Measurements from ENCODE around the gene DSCAML1. TPM values are rescaled to one million over a fixed set of nuclear protein-coding genes. Genes with fewer than 3 reads are reported as not detected.

DSCAML1 gene
- total RNA-seq, 1 donor from 2014 or later, result 0.95 TPM

DNA sequence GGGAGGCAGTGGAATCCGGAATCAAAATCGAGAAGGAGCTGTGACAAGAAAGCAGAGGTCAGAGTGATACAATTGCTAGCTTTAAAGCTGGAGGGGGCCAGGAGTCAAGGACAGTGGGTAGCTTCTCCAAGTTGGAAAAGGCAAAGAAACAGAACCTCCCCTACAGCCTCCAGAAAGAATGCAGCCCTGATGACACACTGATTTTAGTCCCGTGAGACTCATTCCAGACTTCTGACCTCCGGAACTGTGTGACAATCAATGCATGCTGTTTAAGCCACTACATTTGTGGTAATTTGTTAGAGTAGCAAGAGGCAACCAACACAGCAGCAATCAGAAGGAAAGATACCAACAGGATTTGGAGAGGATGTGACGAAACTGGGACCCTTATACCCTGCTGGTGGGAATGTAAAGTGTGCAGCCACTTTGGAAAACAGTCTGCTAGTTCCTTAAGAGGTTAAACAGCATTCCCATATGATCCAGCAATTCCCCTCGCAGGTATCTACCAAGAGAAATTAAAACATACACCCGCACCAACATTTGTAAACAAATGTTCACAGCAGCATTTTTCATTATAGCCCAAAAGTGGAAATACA is 66.7 kb downstream of the DSCAML1 start:
- no peaks in the 10 kb centered on the region for H3K36me3 ChIP-seq
- TF ChIP-seq, protein P1, sequence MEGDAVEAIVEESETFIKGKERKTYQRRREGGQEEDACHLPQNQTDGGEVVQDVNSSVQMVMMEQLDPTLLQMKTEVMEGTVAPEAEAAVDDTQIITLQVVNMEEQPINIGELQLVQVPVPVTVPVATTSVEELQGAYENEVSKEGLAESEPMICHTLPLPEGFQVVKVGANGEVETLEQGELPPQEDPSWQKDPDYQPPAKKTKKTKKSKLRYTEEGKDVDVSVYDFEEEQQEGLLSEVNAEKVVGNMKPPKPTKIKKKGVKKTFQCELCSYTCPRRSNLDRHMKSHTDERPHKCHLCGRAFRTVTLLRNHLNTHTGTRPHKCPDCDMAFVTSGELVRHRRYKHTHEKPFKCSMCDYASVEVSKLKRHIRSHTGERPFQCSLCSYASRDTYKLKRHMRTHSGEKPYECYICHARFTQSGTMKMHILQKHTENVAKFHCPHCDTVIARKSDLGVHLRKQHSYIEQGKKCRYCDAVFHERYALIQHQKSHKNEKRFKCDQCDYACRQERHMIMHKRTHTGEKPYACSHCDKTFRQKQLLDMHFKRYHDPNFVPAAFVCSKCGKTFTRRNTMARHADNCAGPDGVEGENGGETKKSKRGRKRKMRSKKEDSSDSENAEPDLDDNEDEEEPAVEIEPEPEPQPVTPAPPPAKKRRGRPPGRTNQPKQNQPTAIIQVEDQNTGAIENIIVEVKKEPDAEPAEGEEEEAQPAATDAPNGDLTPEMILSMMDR (IDR thresholded peaks at IDR 0.05), result no peak
- H3K27me3 ChIP-seq (ENCODE audit: low read depth), result no peaks in the 10 kb centered on the region
- no peak overlapping the region for H3K4me3 ChIP-seq
- H3K4me1 ChIP-seq, result no peaks in the 10 kb centered on the region
- no peaks in the 10 kb centered on the region for H3K9me3 ChIP-seq
- DNase-seq (no peak), ATAC-seq (no peak)
- H3K27ac ChIP-seq, result no peak overlapping the region
- intact Hi-C loops (cut with DNase I), result no loop called here

DNA sequence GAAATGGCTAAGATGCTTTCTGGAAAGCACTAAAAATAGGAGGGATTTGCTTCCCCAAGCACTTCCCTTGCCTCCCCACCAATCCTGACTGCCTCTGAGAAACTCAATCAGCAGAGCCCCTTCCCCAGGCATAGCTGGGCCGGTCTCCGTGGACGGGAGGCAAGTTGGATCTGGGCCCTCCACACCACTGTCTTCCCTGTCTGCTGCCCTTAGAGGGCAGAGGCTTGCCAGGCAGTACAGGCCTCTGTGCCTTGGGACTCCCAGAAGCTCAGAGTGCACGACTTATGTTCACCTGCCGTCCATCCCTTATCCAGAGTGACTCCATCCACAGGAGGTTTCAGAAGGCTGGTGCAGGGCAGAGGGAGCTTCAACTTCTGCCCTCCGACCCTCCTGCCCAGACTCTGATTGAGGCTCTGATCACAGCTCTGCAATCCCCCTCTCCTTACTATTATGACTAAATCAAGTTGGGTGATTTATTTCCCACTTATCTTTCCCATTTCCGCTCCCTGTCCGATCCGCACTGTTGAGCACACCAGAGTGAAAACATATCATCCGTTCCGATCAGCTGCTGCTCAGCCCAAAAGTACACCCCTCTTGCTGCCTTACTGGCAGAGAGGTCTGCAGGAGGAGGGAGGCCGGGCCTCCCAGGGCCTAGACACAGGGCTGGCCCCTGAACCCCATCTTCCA is 71.8 kb downstream of the DSCAML1 start:
- intact Hi-C loops (cut with DNase I), result no loop called here
- Histone ChIP-seq H3K4me3 (no peak overlapping the region), H3K36me3 (no peaks in the 10 kb centered on the region), H3K27ac (no peak overlapping the region), H3K27me3 (ENCODE audit: low read depth) (no peaks in the 10 kb centered on the region), H3K9me3 (no peaks in the 10 kb centered on the region), H3K4me1 (no peaks in the 10 kb centered on the region)
- ATAC-seq, result no peak
- DNase-seq, result no peak
- TF ChIP-seq, protein P1 (IDR thresholded peaks at IDR 0.05), result no peak

DNA sequence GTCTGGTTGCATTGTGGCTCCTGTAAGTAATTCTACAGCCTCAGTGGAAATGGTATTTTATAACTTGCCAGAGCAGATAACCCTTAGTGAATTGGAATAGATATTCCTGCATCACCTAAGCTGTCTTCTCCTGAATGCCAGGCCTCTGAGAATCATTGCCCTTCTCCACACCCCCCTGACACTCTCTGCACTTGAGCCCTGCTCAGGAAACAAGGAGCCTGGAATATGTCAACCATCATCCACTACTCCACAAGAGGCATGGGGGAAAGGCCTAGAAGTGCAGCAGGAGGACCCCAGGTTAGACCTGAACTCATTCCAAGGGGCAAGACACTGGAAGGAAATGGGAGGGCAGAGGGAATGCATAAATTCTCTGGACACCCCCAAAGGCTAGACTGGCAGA is 72.4 kb downstream of the DSCAML1 start:
- H3K27ac ChIP-seq, result no peak overlapping the region
- intact Hi-C loops (cut with DNase I), result no loop called here

DNA sequence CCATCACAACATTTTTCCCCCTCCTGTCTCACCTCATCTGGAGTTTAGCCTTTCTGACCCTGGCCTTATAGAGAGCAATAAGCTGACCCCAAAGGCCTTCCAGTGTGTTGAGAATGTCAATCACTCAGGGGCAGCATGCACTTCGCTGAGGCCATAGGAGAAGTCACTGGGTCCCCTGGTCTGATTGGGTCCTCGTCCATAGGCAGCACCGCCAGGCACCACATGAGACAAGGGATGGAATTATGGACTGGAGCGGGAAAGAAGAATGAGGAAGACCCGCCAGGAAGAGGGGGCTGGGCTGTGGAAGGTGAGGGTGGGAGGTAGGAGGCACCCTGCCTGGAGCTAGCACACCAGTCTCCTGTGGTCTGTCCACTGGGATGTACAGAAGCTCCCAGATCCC is 72.9 kb downstream of the DSCAML1 start:
- ATAC-seq, result no peak
- H3K27ac ChIP-seq, result no peak overlapping the region
- TF ChIP-seq, protein P1 (IDR thresholded peaks at IDR 0.05), result no peak
- H3K36me3 ChIP-seq, result no peaks in the 10 kb centered on the region
- H3K9me3 ChIP-seq, result no peaks in the 10 kb centered on the region
- H3K27me3 ChIP-seq (ENCODE audit: low read depth), result no peaks in the 10 kb centered on the region
- H3K4me1 ChIP-seq, result no peaks in the 10 kb centered on the region
- no peak for DNase-seq
- H3K4me3 ChIP-seq, result no peak overlapping the region
- intact Hi-C loops (cut with DNase I), result no loop called here

More for the DNA sequence above, 72.4 kb downstream of the DSCAML1 start:
- Histone ChIP-seq H3K4me1 (no peaks in the 10 kb centered on the region), H3K27me3 (ENCODE audit: low read depth) (no peaks in the 10 kb centered on the region), H3K36me3 (no peaks in the 10 kb centered on the region), H3K4me3 (no peak overlapping the region), H3K9me3 (no peaks in the 10 kb centered on the region)
- DNase-seq (no peak), ATAC-seq (no peak)
- TF ChIP-seq, protein P1 (IDR thresholded peaks at IDR 0.05), result no peak

DNA sequence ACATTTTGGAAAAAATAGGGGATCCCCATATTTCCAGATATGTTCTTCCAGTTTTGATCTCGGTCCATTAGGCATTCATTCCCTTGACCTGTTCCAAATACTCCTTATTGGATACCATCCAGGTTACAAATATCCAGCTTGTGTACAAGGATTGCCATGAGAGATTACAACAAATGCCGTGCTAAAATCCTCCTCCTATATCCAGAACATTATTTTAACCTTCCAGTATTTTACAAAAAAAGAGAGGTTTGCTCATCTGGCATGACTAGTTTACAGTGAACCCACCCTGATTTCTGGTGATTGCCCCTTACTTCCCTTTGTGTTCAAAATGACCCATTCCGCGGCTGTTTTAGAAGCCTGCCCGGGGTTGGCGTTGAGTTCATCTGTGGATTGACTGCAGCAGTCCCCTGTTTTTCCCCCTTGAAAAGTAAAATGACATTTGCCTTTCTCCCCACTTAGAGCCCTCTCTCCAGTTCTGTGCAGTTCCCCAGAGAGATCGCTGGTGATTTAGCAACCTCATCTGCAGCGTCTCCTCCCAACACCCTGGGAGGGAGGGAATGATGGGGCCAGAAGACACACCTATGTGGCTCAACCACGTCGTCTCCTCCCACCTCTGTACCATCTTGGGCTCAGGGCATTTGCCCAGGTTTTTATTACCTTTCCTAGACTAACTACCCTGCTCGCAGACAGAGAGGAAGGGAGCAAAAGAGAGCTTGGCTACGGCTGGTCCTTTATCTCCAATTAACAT is 73.6 kb downstream of the DSCAML1 start:
- Histone ChIP-seq H3K4me3 (no peak overlapping the region), H3K4me1 (no peaks in the 10 kb centered on the region), H3K27ac (no peak overlapping the region), H3K36me3 (no peaks in the 10 kb centered on the region), H3K9me3 (no peaks in the 10 kb centered on the region), H3K27me3 (ENCODE audit: low read depth) (no peaks in the 10 kb centered on the region)
- intact Hi-C loops (cut with DNase I), result no loop called here
- TF ChIP-seq, protein P1 (IDR thresholded peaks at IDR 0.05), result no peak
- DNase-seq (no peak), ATAC-seq (no peak)

Data from lower lobe of right lung (tissue), 2 donors.